Esophagus muscularis mucosa (tissue), 4 donors: ENCODE data around the gene ARPC2. TPM values are rescaled to one million over a fixed set of nuclear protein-coding genes. Genes with fewer than 3 reads are reported as not detected.

Experiments
- DNase-seq: peaks from one replicate; pipeline ENCODE4 v3.0.0-alpha.2; 2017; ENCODE audit errors: extremely low spot score
- H3K27ac ChIP-seq, 4 donors: fragments of 200-600 bp; sonication (generic); replicated peaks in 1 of 4; 1 replicate in 3 of 4; 2 replicates in 1 of 4; pipeline ENCODE4 v1.5.1; 2016 to 2019; ENCODE audit warnings: mild to moderate bottlenecking in 1 of 4
- H3K27me3 ChIP-seq, 4 donors: fragments of 200-600 bp; sonication (generic); one replicate each; pipeline versions ENCODE4 v1.5.1 to v1.6.0; 2016 to 2019
- H3K36me3 ChIP-seq, 4 donors: fragments of 200-600 bp; sonication (generic); one replicate each; pipeline ENCODE4 v1.5.1; 2016 to 2019
- H3K4me1 ChIP-seq, 4 donors: fragments of 200-600 bp; sonication (generic); one replicate each; pipeline ENCODE4 v1.5.1; 2016 to 2019
- H3K4me3 ChIP-seq, 4 donors: fragments of 200-600 bp; sonication (generic); 1 replicate in 2 of 4; 2 replicates in 2 of 4; pipeline ENCODE4 v1.5.1; 2016 to 2019; ENCODE audit warnings: mild to moderate bottlenecking in 4 of 4, moderate library complexity in 1 of 4
- H3K9me3 ChIP-seq, 4 donors: fragments of 200-600 bp; sonication (generic); 1 replicate in 3 of 4; 2 replicates in 1 of 4; pipeline ENCODE4 v1.5.1; 2016 to 2019
- EP300 ChIP-seq: sonication (generic); formaldehyde crosslinking; IDR thresholded peaks from one replicate; pipeline ENCODE4 v1.6.1; 2017; ENCODE audit warnings: antibody characterized with exemption
- POLR2A ChIP-seq: fragments of 450-650 bp; IDR thresholded peaks from one replicate; pipeline ENCODE4 v1.6.1; 2017; ENCODE audit warnings: antibody characterized with exemption, moderate library complexity, mild to moderate bottlenecking, low read depth
- POLR2AphosphoS5 ChIP-seq, 2 donors: sonication (generic); formaldehyde crosslinking; IDR thresholded peaks; one replicate each; pipeline ENCODE4 v1.6.1; 2017; ENCODE audit warnings: antibody characterized with exemption in 2 of 2
- WGBS: methylation state at CpG from one replicate; pipeline ENCODE4 v1.1.5; 2018; 5-methylcytosine and 5-hydroxymethylcytosine counted together
- intact Hi-C: fragments of 100-400 bp; cut with DNase I; formaldehyde crosslinking; loops from one replicate; pipeline ENCODE4 v1.15.1; 2023
- total RNA-seq, 4 donors: library from RNA; depleted of rRNA; stranded (reverse); fragments of >200 nt; gene quantifications; one replicate each; pipeline versions ENCODE4 v1.1.0 to v1.2.1, GENCODE V29; 2016
- TF ChIP-seq, protein P1 (sequence below), 3 experiments: fragments of 200-600 bp in 2 of 3; fragments of 450-650 bp in 1 of 3; sonication (generic) in 2 of 3; IDR thresholded peaks; one replicate each; pipeline ENCODE4 v1.5.1; 2017 to 2019; ENCODE audit warnings: antibody characterized with exemption in 3 of 3, mild to moderate bottlenecking in 2 of 3, moderate library complexity in 1 of 3

The ARPC2 gene
- total RNA-seq, 4 donors from 2014 or later: 257 to 300 (median 270) TPM

DNA sequence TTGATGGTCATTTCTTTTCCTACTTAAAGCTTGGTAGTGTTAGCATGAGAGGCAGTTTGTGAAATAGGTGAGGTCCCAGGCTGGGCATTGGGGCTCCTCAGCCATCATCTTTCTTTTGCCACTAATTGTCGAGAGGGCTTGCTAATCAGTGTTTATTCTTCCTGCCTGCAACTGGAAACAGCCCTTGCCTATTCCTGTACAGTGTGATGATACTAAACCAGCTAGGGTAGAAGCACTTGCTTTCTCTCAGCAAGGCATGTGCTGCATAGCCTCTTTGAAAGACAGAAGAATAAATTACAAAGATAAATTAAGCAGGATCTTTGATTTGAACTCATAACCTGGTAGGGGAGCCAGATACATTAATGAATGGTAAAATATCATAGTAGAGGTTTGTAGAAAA lies 27.2 kb downstream of the ARPC2 start:
- Histone ChIP-seq H3K4me1 (peaks cover 0 to 15% (median 0%) of the 10 kb centered on the region in 4 donors), H3K4me3 (no peak overlapping the region), H3K27me3 (no peaks in the 10 kb centered on the region), H3K9me3 (no peaks in the 10 kb centered on the region), H3K36me3 (peaks cover 69 to 99% (median 87%) of the 10 kb centered on the region in 4 donors), H3K27ac (no peak overlapping the region)
- DNase-seq: no peak
- intact Hi-C loops: no loop called here
- TF ChIP-seq POLR2A (no peak), POLR2AphosphoS5 (IDR thresholded peaks at IDR 0.05) (no peak), EP300 (no peak)
- TF ChIP-seq, protein P1, sequence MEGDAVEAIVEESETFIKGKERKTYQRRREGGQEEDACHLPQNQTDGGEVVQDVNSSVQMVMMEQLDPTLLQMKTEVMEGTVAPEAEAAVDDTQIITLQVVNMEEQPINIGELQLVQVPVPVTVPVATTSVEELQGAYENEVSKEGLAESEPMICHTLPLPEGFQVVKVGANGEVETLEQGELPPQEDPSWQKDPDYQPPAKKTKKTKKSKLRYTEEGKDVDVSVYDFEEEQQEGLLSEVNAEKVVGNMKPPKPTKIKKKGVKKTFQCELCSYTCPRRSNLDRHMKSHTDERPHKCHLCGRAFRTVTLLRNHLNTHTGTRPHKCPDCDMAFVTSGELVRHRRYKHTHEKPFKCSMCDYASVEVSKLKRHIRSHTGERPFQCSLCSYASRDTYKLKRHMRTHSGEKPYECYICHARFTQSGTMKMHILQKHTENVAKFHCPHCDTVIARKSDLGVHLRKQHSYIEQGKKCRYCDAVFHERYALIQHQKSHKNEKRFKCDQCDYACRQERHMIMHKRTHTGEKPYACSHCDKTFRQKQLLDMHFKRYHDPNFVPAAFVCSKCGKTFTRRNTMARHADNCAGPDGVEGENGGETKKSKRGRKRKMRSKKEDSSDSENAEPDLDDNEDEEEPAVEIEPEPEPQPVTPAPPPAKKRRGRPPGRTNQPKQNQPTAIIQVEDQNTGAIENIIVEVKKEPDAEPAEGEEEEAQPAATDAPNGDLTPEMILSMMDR (IDR thresholded peaks at IDR 0.05): no peak
- WGBS: 83% methylated on average over 1 of the region's 1 CpG

DNA sequence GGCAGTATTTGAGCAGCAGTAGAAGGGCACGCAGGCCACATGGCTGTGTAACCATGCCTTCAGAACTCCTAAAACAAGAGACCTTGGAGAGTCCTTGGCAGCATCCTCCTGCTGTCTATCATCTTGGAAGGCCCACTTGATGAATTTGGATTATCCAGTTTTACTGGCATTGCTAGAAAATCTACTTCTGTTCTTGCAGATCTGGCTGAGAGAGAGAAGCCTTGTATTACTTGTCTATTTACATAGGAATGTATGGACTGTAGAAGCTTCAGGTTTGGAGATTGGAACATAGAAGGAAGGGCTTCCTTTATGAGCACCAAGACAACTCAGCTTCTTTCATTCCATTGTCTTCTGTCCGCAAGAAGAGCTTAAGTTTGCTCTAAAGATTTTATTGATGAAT lies 27.7 kb downstream of the ARPC2 start:
- WGBS: 91% methylated on average over 2 of the region's 2 CpGs
- peaks cover 0 to 15% (median 0%) of the 10 kb centered on the region in 4 donors for H3K4me1 ChIP-seq
- TF ChIP-seq EP300 (no peak), POLR2AphosphoS5 (IDR thresholded peaks at IDR 0.05) (no peak), POLR2A (no peak)
- TF ChIP-seq, protein P1 (IDR thresholded peaks at IDR 0.05): no peak

DNA sequence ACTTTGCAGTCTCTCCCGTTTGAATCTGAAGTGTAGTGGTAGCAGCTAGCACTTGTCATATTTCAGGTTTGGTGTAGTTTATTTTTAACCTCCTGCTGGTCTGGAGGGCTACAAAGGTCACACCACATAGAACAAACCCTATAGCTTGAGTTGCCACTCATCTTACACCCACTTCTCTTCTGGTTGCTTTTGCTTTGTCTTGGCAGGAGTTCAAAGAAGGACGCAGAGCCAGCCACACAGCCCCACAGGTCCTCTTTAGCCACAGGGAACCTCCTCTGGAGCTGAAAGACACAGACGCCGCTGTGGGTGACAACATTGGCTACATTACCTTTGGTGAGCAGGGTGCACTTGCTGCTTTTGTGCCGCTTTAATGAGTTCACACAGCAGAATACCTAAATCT lies 28.2 kb downstream of the ARPC2 start:
- Histone ChIP-seq H3K36me3 (peaks cover 69 to 99% (median 87%) of the 10 kb centered on the region in 4 donors), H3K4me3 (no peak overlapping the region), H3K9me3 (no peaks in the 10 kb centered on the region), H3K27me3 (no peaks in the 10 kb centered on the region), H3K4me1 (peaks cover 0 to 15% (median 0%) of the 10 kb centered on the region in 4 donors), H3K27ac (no peak overlapping the region)
- intact Hi-C loops: no loop called here
- WGBS: 73% methylated on average over 4 of the region's 5 CpGs
- TF ChIP-seq POLR2A (no peak), POLR2AphosphoS5 (IDR thresholded peaks at IDR 0.05) (no peak), EP300 (no peak)
- TF ChIP-seq, protein P1 (IDR thresholded peaks at IDR 0.05): no peak
- no peak for DNase-seq

More for the DNA sequence above, 27.7 kb downstream of the ARPC2 start:
- Histone ChIP-seq H3K27ac (no peak overlapping the region), H3K36me3 (peaks cover 69 to 99% (median 87%) of the 10 kb centered on the region in 4 donors), H3K9me3 (no peaks in the 10 kb centered on the region), H3K4me3 (no peak overlapping the region), H3K27me3 (no peaks in the 10 kb centered on the region)
- no peak for DNase-seq
- intact Hi-C loops: no loop called here

DNA sequence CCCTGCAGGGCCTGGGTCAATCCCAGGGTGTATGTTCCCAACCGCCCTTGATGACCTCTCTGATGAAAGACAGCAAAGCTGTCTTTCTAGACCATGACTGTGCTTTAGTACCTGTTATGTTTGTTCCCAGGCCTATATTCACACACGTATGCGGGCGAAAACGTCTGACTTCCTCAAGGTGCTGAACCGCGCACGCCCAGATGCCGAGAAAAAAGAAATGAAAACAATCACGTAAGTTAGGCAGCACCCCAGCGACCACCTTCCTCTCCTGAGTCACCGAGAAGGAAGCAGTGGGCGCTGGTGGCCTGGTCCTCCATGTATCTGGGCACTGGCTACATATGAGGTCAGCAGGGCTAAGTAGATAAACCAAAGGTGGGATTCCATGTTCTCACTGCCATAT lies 32.7 kb downstream of the ARPC2 start:
- no peak for DNase-seq
- H3K4me3 ChIP-seq: no peak overlapping the region
- no peaks in the 10 kb centered on the region for H3K27me3 ChIP-seq
- 93% methylated on average over 13 of the region's 13 CpGs for WGBS
- H3K36me3 ChIP-seq: peaks cover 95 to 100% (median 100%) of the 10 kb centered on the region in 4 donors
- H3K4me1 ChIP-seq: peaks cover 0 to 1% (median 0%) of the 10 kb centered on the region in 4 donors
- H3K9me3 ChIP-seq: no peaks in the 10 kb centered on the region
- TF ChIP-seq EP300 (no peak), POLR2AphosphoS5 (IDR thresholded peaks at IDR 0.05) (no peak), POLR2A (no peak)
- TF ChIP-seq, protein P1 (IDR thresholded peaks at IDR 0.05): no peak
- intact Hi-C loops: no loop called here
- H3K27ac ChIP-seq: no peak overlapping the region
